ENCODE data around the gene PTK7. TPM values are rescaled to one million over a fixed set of nuclear protein-coding genes. Genes with fewer than 3 reads are reported as not detected.

Gene PTK7
- total and polyA plus RNA-seq, 2 donors (not counting 1 experiment from before 2014, with no cell fraction given), result not detected

DNA sequence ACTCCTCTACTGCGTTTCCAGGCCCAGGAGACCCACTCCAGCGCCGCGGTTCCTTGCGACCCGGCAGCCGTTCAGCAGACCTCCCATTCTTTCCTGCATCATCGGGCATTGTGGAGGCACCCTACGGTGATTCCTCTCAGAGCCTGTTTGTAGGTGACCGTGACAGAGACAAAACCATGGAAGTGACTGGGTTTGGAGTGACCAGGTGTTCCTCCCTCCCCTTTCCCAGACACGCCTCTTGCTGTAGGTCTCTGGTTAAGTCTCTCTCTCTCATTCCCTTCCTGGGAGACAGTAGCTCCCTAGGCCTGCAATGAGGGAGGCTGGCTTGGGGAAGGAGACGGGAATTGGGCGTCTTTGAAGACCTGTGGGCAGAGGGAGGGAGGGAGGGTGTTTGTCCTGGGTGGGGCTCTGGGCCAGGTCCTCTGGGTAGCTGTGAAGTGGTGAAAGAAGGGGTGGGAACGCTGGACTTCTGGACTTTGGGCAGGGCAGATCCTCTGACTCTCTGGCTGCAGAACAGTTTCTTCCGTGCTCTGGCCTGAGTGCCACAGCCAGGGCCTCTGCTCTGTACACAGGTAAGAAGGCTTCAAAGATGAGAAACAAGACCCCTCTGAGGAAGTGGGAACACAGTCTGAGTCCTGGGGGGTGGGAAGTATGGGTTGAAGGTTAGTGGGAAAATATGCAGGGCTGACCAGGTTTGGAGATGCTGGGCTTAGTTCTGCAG lies 15.9 kb upstream of the PTK7 start:
- no peaks in the 10 kb centered on the region for H3K9me3 Mint-ChIP-seq (ENCODE audit: insufficient read depth)
- POLR2A ChIA-PET, result interaction anchor here (1.1 kb wide), 1 partner anchor 46 kb away, joined by 9 read pairs; the partner anchor contains the start of genes KLHDC3 and MEA1
- Histone ChIP-seq H3K4me1 (ENCODE audit: control insufficient read depth in 2 of 2, insufficient read depth in 2 of 2, low read length in 2 of 2) (peaks cover 16 to 22% of the 10 kb centered on the region in 2 donors), H4K20me1 (ENCODE audit: control insufficient read depth, insufficient read depth, low read length, poor library complexity, severe bottlenecking) (peaks cover 11% of the 10 kb centered on the region), H3K9ac (ENCODE audit: low read length) (peak overlapping the region; percentile 79), H3K27me3 (replicated peaks in 1 of 4; ENCODE audit: control extremely low read depth in 1 of 4, control insufficient read depth in 3 of 4, insufficient read depth in 4 of 4, low read length in 3 of 4) (no peaks in the 10 kb centered on the region), H2AFZ (ENCODE audit: insufficient read depth, low read depth, low read length, poor library complexity, severe bottlenecking) (peak overlapping the region; percentile 89), H3K36me3 (replicated peaks in 1 of 2; ENCODE audit: control extremely low read depth in 1 of 2, control insufficient read depth in 1 of 2, extremely low read depth in 1 of 2, insufficient read depth in 2 of 2, low read length in 1 of 2) (peaks cover 0 to 18% of the 10 kb centered on the region in 2 experiments), H3K4me2 (replicated peaks; ENCODE audit: low read depth, low read length, poor library complexity, severe bottlenecking) (peak overlapping the region; percentile 87), H3K9me3 (ENCODE audit: control extremely low read depth in 1 of 3, control insufficient read depth in 2 of 3, insufficient read depth in 1 of 3, low read length in 2 of 3) (no peaks in the 10 kb centered on the region), H3K4me3 (ENCODE audit: control extremely low read depth in 1 of 5, extremely low read depth in 1 of 5, insufficient read depth in 1 of 5, low read depth in 2 of 5, low read length in 4 of 5) (peak overlapping the region; percentile 76 to 96 (median 89)), H3K79me2 (ENCODE audit: control insufficient read depth, insufficient read depth, low read length) (peaks cover 33% of the 10 kb centered on the region), H3K27ac (ENCODE audit: low read length in 2 of 2) (peak overlapping the region; percentile 76 to 86)
- 17% methylated on average over 10 of the region's 15 CpGs for WGBS (ENCODE audit: insufficient coverage)
- no peaks in the 10 kb centered on the region for H3K27me3 Mint-ChIP-seq
- DNase-seq (no peak), ATAC-seq (ENCODE audit: low read depth) (no peak)
- peak overlapping the region; percentile 100 for H3K27ac Mint-ChIP-seq
- intact Hi-C loops (cut with micrococcal nuclease), result no loop called here
- CTCF ChIA-PET, result interaction anchor here (0.7 to 1.2 kb wide), 3 partner anchors 39 to 1013 kb away, joined by 3 read pairs; partner anchors contain the start of gene RRP36
- peak overlapping the region; percentile 99 for H3K4me3 Mint-ChIP-seq
- peaks cover 37% of the 10 kb centered on the region for H3K4me1 Mint-ChIP-seq
- TF ChIP-seq, protein P1, sequence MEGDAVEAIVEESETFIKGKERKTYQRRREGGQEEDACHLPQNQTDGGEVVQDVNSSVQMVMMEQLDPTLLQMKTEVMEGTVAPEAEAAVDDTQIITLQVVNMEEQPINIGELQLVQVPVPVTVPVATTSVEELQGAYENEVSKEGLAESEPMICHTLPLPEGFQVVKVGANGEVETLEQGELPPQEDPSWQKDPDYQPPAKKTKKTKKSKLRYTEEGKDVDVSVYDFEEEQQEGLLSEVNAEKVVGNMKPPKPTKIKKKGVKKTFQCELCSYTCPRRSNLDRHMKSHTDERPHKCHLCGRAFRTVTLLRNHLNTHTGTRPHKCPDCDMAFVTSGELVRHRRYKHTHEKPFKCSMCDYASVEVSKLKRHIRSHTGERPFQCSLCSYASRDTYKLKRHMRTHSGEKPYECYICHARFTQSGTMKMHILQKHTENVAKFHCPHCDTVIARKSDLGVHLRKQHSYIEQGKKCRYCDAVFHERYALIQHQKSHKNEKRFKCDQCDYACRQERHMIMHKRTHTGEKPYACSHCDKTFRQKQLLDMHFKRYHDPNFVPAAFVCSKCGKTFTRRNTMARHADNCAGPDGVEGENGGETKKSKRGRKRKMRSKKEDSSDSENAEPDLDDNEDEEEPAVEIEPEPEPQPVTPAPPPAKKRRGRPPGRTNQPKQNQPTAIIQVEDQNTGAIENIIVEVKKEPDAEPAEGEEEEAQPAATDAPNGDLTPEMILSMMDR (IDR thresholded peaks at IDR 0.05), result no peak
- no peak for TF ChIP-seq EZH2 (IDR thresholded peaks at IDR 0.05; ENCODE audit: borderline replicate concordance, insufficient read depth, low read depth, low read length, poor library complexity, severe bottlenecking)
